ENCODE results near the gene HECTD4.

GRCh38 chr12:112299704-112300103, 82.5 kb downstream of the HECTD4 start:
- no peak for TF ChIP-seq DACH1 (IDR thresholded peaks at IDR 0.05; ENCODE audit: partially characterized antibody)
- TF ChIP-seq RAD21 (CRISPR knock-in tag; conservative IDR thresholded peaks at IDR 0.05 in 1 of 2, IDR thresholded peaks at IDR 0.05 in 1 of 2) = no peak
- TF ChIP-seq HBP1 (CRISPR knock-in tag; IDR thresholded peaks at IDR 0.05) = no peak
- no peak for TF ChIP-seq ZSCAN29 (IDR thresholded peaks at IDR 0.05)
- no peak for TF ChIP-seq ETS1 (conservative IDR thresholded peaks at IDR 0.05; ENCODE audit: control insufficient read depth, low read depth, low read length)
- no peak for TF ChIP-seq HCFC1 (IDR thresholded peaks at IDR 0.05; ENCODE audit: low read depth, low read length)
- TF ChIP-seq CTCF (IDR thresholded peaks at IDR 0.05 in 2 of 3, conservative IDR thresholded peaks at IDR 0.05 in 1 of 3; ENCODE audit: insufficient read depth in 2 of 3, low read depth in 1 of 3, low read length in 3 of 3) = no peak
- no peak for TF ChIP-seq TAF15 (IDR thresholded peaks at IDR 0.05; ENCODE audit: low read depth, low read length)
- TF ChIP-seq IRF2 (CRISPR knock-in tag; IDR thresholded peaks at IDR 0.05) = no peak
- TF ChIP-seq PPARD (CRISPR knock-in tag; IDR thresholded peaks at IDR 0.05) = no peak
- TF ChIP-seq SIX5 (IDR thresholded peaks at IDR 0.05; ENCODE audit: borderline replicate concordance in 1 of 2, insufficient read depth in 1 of 2, low read depth in 1 of 2, low read length in 2 of 2) = no peak
- TF ChIP-seq ZNF217 (CRISPR knock-in tag; IDR thresholded peaks at IDR 0.05) = no peak
- TF ChIP-seq ZNF408 (CRISPR knock-in tag; IDR thresholded peaks at IDR 0.05; ENCODE audit: low read depth) = no peak

All from K562 (cell line).